Ammon's horn (tissue), 1 donor: ENCODE data around the gene LCN1.

Experiments
- DNase-seq: peaks from one replicate; pipeline ENCODE4 v3.0.0-alpha.2; 2016; ENCODE audit warnings: low spot score

LCN1 gene

GRCh38 chr9:135570456-135570855 lies 49.2 kb downstream of the LCN1 start:
- DNase-seq = no peak

- no peak for DNase-seq
Observed at GRCh38 chr9:135572233-135572632, 51.0 kb downstream of the LCN1 start.

GRCh38 chr9:135573124-135573523 lies 51.9 kb downstream of the LCN1 start:
- no peak for DNase-seq

GRCh38 chr9:135574331-135574730 lies 53.1 kb downstream of the LCN1 start:
- no peak for DNase-seq

GRCh38 chr9:135574943-135575342 lies 53.7 kb downstream of the LCN1 start:
- no peak for DNase-seq
